HCT116 (cell line): Measurements from ENCODE around the gene DHX57.

Experiments used
- CTCF ChIP-seq, 3 experiments: fragments of 200-600 bp in 1 of 3; sonication (generic) in 1 of 3; IDR thresholded peaks in 2 of 3; conservative IDR thresholded peaks in 1 of 3; 2 replicates each; pipeline ENCODE4 v1.5.1; 2012 to 2017; ENCODE audit warnings: low read depth in 2 of 3, low read length in 2 of 3, antibody characterized with exemption in 1 of 3, borderline replicate concordance in 1 of 3, control low read depth in 1 of 3, mild to moderate bottlenecking in 1 of 3, mixed read lengths in 1 of 3, mixed run types in 1 of 3, moderate library complexity in 1 of 3; ENCODE audit not compliant: insufficient read depth in 1 of 3
- EZH2 ChIP-seq: fragments of 200-600 bp; sonication (generic); IDR thresholded peaks from 2 replicates; pipeline ENCODE4 v1.6.1; 2017; ENCODE audit warnings: antibody characterized with exemption, mixed run types
- POLR2AphosphoS5 ChIP-seq: IDR thresholded peaks from 2 replicates; pipeline ENCODE4 v1.6.1; 2011; ENCODE audit warnings: mild to moderate bottlenecking, low read depth, low read length, moderate library complexity
- TCF7L2 ChIP-seq: IDR thresholded peaks from 2 replicates; pipeline ENCODE4 v1.7.0; 2011; ENCODE audit warnings: borderline replicate concordance, inconsistent platforms; ENCODE audit not compliant: insufficient read depth, insufficient read length; ENCODE audit errors: extremely low read depth

GRCh38 chr2:38750011-38750890 lies 125.5 kb downstream of the DHX57 start:
- TF ChIP-seq EZH2 (no peak), TCF7L2 (no peak), POLR2AphosphoS5 (peak; percentile 57), CTCF (IDR thresholded peaks at IDR 0.05 in 2 of 3, conservative IDR thresholded peaks at IDR 0.05 in 1 of 3; ENCODE audit: borderline replicate concordance in 1 of 3, insufficient read depth in 1 of 3, low read depth in 2 of 3, low read length in 2 of 3) (no peak)
